HG02678 (cell line): ENCODE data around the gene TUBB1.
"Not testable (repeated sequence)": the region's sequence is repeated elsewhere in the genome, so short reads cannot be mapped to it uniquely, and the experiment has no call there.

ENCODE experiments used
- ATAC-seq: cut with Tn5 transposase; IDR thresholded peaks from one replicate; pipeline ENCODE4 v1.9.1; 2021; ENCODE audit warnings: mild to moderate bottlenecking, moderate library complexity; ENCODE audit not compliant: unreplicated experiment

Gene TUBB1

DNA sequence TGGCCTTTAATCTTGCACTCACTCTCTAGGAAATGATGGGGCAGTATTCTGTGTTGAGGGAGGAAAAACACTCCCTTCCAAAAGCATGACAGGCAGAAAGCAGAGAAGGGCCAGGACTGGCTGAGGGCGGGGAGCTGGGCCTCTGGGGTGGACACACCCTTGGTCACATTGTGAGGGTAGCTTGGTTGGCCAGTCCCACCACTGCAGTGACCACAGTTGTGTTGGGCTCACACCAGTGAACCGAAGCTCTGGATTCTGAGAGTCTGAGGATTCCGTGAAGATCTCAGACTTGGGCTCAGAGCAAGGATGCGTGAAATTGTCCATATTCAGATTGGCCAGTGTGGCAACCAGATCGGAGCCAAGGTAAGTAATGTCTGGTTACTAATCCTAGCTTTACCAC, at the start of gene TUBB1:
TUBB1 (plus strand) TSS at position 213 of the 400 bp plus-strand sequence; CDS start at position 307, 94 bp downstream.
- no peak for ATAC-seq

DNA sequence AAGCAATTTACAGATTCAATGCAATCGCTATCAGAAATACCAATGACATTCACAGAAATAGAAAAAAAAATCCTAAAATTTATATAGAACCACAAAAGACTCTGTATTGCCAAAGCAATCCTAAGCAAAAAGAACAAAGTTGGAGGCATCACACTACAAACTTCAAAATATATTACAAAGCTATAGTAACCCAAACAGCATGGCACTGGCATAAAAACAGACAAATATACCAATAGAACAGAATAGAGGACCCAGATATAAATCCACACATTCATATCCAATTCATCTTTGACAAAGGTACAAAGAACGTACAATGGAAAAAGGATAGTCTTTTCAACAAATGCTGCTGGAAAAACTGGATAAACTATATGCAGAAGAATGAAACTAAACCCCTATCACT, 49.8 kb upstream of the TUBB1 start:
- ATAC-seq = no peak

DNA sequence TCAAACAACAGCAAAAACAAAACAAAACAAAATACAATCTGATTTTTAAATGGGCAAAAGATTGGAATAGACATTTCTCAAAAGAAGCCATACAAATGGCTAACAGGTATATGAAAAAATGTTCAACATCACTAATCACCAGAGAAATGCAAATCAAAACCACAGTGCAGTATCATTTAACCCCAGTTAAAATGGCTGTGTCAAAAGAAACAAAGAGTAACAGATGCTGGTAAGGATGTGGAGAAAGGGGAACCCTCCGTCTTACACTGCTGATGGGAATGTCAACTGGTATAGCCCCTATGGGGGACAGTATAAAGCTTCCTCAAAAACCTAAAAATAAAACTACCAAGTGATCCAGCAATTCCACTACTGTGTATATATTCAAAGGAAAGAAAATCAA, 49.1 kb upstream of the TUBB1 start:
- peak; percentile 52 for ATAC-seq

DNA sequence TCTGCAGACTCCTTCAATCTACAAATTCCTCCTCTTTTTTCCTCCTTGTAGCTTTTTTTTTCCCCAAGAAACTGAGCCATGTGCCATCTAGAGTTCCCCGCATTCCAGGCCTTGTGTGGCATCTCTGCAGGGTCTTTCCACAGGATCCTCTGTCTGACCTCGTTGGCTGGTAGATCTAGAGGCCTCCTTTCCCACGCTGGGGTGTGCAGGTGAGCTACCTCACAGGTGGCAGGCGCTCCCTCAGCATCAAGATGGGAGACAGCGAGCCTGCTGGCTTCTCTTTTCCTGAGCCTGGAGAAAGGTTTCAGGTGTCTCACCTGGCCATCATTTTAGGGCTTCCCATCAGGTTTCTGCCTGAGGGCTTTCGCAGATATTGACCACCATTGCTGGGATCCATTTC, 47.8 kb upstream of the TUBB1 start:
- no peak for ATAC-seq

DNA sequence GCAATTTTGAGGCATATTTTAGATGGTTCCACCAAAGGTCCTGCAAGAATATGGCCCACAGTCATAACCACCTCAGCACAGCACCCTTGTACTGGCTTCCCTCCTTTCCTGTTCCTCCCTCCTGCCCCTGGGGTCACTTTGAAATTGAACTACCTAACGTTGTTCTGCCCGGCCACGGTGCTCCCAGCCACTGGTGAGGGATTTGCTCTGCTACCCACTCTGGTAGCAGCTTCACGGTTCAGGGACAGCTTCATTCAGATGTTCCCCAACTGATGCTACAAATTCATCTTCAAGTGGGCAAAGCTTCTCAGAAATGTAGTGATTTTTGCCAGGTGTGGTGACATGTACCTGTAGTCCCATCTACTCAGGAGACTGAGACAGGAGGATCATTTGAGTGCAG, 46.0 kb upstream of the TUBB1 start:
- no peak for ATAC-seq

DNA sequence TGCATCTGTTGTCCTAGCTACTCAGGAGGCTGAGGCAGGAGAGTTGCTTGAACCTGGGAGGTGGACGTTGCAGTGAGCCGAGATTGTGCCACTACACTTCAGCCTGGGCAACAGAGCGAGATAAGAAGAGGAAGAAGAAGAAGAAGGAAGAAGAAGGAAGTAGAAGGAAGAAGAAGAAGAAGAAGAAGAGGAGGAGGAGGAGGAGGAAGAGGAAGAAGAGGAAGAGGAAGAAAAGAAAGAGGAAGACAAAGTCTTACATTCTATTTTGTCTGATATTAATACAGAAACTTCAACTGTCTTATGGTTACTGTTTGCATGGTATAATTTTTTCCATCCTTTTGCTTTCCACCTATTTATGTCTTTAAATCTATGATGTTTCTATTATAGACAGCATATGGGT, 45.4 kb upstream of the TUBB1 start:
- ATAC-seq = no peak

DNA sequence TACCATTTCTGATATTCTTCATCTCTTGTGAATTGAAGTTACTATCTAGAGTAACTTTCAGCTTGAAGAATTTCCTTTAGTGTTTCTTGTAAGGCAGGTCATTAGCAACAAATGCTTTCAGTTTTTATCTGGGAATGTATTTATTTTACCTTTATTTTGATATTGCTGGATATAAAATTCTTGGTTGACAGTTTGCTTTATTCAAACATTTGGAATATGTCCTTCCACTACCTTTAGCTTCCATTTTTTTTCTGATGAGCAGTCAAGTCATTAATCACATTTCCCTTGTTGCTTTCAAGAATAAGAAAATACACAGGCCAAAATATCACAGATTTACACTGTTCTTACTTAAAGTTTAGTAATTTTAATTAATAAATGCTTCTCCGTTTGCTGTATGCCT, 43.9 kb upstream of the TUBB1 start:
- ATAC-seq = no peak

DNA sequence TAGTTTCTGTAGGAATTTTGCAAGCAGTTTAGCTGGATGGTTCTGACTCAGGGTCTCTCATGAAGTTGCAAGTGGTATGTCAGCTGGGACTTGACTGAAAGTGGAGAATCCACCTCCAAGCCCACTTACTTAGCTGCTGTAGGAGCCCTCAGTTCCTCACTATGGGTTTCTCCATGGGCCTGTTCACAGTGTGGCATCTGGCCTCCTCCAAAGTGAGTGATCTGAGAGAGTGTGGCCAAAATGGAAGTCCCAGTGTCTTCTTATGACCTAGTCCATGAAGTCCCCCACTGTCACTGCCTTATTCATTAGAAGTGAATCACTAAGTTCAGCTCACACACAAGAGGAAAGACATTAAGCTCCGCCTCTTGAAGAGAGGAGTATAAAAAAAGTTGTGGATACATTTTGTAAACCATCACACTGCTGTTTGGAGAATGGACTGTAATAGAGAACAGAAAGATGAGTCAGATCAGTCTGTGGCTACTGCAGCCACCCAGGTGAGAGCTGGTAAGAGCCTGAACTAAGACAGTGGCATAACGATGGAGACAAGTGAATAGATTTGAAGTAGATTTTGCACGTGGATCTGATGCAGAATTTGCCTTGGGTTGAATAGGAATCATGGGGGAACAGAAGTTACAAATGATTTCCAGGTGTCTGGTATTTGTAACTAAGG, 43.0 kb upstream of the TUBB1 start:
- ATAC-seq = no peak

DNA sequence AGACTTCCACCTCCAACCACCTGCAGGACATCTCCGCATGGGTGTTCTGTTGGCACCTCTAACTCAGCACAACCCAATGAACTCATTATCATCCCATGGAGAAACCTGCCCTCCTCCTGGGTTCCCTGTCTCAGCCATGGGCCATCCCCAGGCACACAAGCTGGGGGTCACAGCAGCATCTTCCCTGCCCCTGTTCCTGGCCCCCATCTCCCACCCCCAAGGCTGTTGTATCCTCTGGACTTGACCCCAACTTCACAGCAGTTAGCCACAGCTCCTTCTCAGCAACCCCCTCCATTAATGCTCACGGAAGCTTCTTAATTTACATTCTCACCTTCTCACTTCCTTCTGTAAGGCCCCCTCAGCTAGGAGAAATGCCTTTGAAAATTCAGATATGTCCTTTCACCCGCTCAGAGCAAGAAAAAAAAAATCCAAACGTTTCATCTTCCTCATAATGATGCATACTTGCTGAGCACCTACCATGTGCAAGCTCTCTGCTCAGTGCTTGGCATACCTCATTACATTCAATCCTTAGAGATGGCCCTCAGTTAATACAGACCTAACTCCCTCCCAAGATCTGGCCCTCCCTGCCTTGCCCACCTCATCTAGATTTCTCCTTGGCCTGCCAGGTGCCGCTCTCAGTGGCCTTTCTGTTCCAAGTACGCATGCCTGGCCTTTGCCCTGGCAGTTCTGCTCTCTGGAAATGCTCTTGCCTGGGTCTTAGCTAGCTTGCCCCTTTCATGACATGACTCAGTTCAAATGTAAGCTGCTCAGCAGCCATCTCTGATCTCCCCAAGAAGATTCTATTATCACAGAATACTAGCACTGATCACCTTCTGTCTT, 40.7 kb upstream of the TUBB1 start:
- no peak for ATAC-seq

DNA sequence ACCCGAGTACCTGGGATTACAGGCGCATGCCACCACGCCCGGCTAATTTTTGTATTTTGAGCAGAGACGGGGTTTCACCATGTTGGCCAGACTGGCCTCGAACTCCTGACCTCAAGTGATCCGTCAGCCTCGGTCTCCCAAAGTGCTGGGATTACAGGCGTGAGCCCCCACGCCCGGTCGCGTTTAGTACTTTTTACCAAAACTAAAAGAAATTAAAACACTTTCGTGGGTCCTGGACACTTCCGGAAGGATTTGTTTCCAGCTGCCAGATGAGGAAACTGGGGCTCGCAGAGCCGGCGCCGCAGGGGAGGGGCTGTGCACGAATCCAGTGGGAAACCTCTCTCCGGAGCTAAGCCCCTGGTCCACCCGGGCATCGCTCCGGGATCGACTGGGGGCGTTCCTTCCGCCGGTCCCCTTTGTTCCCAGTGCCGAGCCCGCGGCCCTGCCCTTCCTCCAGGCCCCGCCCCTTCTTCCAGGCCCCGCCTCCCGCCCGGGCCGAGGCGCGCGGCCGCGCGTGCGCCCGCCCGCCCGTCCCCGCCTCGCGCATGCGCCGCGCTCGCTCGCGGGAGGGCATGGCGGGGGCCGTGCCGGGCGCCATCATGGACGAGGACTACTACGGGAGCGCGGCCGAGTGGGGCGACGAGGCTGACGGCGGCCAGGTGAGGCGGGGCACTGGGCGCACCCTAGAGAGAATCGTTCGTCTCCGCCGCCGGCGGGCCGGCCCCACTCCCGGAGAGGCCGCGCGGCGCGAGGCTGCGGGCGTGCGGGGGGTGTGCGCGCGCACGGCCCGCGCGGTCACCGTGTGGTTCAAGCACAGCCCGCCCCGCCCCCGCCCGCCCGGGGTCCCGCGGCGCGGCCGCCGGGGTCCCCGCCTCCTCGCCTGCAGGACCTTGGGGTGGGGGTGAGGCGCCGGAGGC, 38.3 kb upstream of the TUBB1 start, which contains the start of gene NELFCD:
NELFCD (plus strand) TSS at position 546 of the 917 bp plus-strand sequence; CDS start at position 600, 54 bp downstream.
- peak; percentile 77 for ATAC-seq

DNA sequence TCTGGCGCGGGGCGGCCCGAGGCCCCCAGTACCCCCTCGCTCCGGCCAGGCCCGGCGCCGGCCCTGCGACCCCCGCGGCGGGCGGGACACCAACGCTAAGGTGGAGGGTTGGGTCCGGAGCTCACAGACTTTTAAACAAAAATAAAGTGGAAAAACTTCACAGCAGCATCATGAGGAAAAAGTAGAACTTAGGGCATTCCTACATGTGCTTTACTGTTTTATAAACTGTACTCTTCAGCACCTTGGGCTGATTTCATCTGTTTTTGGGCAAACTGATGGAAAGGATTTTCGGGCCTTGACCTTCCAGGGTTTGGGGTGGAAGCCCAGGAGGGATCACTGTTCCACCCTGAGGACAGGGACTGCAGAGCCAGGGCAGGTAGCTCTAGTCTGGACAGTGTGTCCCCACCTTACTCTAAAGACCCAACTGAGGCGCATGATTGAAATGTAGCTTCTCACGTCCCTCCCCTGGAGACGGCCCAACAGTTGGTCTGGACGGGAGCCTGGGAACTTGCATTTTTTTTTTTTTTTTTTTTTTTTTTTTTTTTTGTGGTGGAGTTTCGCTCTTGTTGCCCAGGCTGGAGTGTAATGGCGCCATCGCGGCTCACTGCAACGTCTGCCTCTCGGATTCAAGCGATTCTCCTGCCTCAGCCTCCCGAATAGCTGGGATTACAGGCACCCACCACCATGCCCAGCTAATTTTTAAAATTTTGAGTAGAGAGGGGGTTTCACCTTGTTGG, 37.4 kb upstream of the TUBB1 start:
- ATAC-seq = no peak

DNA sequence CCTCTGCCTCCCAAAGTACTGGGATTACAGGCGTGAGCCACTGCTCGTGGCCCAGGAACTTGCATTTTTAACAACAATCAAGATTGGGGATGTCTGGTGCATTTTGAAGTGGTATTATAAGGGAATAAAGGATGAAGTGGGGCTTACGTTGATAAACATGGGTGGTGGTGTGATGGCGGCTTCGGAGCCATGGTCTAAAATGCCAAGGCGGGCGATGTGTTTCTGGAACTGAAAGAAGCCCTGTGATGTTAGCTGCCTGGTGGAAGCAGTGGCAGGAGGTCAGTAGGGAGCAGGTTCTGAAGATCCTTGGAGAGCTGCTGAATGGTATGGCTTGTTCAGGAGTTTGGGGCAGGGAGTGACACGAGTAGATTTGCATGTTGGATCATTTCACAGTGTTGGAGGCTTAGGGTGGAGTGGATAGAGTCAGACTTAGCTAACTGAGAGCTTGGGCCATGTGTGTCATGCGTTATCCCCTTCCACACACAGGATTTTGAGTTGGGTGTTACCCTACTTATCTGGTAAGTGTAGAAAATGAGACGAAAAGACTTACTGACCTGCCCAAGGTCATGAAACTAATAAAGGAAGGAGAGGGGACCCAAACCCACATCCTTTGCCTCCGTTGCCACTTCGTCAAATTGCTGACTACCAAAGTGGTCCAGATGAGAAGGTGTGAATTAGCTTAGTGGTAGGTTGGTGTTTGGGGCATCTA, 36.7 kb upstream of the TUBB1 start:
- ATAC-seq = no peak

DNA sequence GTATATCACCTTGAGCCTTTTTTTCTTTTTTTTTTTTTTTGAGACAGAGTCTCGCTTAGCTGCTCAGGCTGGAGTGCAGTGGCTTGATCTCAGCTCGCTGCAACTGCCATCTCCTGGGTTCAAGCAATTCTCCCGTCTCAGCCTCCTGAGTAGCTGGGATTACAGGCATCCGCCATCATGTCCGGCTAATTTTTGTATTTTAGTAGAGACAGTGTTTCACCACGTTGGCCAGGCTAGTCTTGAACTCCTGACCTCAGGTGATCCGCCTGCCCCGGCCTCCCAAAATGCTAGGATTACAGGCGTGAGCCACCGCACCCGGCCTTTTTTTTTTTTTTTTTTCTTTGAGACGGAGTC, 36.1 kb upstream of the TUBB1 start:
- not testable (repeated sequence) for ATAC-seq

DNA sequence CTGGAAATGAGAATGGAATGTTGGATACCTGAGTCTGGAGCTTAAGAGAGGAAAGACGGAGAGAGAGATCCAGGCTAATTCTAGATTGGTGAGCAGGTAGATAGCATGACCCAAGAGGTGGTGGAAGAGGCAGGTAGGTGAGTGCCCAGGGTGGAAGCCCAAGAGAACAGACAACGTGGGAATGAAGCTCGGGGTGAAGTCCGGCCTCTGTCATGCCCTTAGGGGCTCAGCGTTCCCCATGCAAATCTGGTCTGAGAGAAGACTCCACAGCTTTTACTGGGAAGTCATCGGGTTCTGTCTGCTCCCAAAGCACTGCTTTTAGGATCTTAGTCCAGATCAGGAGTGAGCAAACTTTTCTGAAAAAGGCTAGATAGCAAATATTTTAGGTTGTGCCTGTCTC, 34.5 kb upstream of the TUBB1 start:
- ATAC-seq = no peak

DNA sequence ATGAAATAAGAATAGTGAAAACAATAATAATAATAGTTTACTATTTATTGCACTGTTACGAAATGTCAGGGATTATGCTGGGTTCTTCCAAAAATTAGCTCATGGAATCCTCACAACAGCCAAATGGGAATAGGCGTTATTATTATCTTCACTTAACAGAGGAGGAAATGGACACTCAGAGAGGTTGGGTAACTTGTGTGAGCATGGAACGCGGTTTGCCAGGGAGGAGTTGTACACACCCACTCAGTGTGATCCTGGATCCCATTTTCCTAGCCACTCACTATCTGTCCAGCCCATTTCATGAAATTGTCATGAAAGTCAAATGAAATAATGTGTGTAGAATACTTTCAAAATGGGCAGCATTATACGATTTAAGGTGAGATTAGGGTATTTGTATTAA, 33.6 kb upstream of the TUBB1 start:
- no peak for ATAC-seq

DNA sequence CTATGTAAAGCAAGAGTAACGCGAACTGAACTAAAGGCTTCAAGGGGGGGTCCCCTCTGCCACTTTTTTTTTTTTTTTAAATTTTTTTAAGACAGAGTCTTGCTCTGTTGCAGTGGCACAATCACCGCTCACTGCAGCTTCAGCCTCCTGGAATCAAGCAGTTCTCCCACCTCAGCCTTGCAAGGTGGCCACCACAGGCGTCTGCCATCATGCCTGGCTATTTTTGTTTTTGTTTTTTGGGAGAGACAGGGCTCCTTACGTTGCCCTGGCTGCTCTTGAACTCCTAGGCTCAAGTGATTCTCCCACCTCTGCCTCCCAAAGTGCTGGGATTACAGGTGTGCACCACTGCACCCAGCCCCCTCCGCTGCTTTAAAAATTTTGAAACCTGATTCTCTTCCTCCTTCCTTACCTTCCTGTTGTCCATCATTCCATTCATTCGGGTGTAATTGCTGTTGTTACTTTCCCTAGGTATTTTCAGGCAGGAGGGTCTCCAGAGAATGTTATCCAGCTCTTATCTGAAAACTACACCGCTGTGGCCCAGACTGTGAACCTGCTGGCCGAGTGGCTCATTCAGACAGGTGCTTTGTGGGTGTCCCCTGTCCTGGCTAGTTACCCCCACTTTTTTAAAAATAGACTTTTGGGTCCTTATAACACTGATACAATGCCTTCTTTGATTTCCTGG, 32.8 kb upstream of the TUBB1 start:
- no peak for ATAC-seq

DNA sequence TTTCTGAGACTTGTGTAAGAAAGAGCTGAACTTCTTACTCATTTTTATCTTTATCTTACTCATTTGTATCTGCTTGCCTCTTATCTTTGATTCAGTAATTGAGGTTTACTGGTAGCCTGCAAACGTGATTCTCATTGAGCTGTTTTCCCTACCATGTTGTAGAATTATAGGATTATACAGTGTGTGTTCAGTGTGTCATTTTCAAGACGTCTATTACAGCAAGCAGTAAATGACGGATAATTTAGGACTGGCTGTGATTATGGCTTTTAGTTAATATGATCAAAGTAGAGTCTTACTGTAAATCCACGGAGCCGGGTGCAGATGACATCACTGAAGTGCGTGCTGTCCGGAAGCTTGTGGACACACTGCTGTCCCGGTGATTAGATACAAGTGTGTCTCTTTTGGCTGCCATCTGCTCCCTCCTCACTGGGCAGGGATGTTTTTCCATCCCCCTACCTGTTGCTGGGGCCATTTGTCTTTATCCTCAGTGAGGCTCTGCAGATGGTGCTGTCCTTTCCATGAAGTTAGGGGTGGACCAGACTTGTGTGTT, 32.2 kb upstream of the TUBB1 start:
- no peak for ATAC-seq

DNA sequence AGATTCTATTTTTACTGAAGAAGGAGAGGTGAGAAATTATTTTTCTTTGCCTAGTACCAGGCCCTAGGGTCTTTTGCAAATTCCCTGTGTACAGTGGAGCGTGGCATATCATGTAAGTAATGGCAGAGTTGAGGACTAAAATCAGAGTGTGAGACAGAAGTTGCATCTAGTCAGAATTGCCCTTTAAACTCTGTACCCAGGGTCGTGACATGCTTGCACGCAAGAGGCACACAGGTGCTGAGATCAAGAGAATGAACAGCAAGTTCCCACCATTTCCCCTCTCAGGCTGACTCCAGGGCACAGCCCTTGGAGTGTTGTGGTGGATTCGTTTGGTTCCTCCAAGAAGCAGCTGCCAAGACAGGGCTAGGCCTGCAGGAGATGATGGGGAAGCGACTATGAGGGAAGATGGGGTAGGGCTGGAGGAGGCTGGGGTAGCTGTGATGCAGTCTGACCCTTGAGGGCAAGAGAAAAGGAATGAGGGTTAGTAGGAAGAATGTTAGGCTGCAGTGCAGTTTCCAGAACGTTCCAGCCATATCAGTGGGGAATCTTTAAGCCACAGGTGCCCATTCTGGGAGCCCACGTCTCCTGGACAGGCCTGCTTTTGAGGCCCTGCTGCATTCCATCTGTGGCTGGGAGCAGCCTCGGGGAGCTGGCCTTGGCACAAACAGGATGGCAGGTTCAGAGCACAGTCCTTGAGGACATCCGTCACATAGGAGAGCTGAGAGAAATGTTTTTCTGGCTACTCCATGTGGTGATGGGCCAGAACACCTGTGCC, 31.3 kb upstream of the TUBB1 start:
- no peak for ATAC-seq

DNA sequence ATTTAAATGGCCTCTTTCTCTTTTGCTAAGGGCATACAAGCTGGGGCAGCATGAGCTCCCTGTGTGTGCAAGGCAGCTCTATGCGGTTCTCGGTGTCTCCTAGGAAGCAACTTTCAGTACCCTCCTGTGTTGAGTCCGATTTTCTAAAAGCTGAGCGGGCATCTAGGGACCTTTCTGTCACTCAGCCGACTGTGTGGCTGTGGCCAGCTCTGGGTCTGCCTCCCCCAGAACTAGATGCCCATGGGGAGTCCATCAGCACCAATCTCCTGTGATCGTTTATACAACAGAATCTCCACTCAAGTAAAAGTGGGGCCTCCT, 30.7 kb upstream of the TUBB1 start:
- ATAC-seq = no peak
